Central memory CD8-positive, alpha-beta T cell (primary cell): ENCODE data around the gene PHC1.
"Not testable (repeated sequence)": the region's sequence is repeated elsewhere in the genome, so short reads cannot be mapped to it uniquely, and the experiment has no call there.

Source experiments
- ATAC-seq: fragments of 150-1000 bp; cut with Tn5 transposase; replicated peaks from 2 replicates; pipeline ENCODE4 v1.10.0; 2022; ENCODE audit warnings: mild to moderate bottlenecking, moderate FRiP score, moderate number of reproducible peaks; ENCODE audit not compliant: poor library complexity, severe bottlenecking; ENCODE audit errors: extremely low read depth
- DNase-seq, 2 donors: peaks; one replicate each; pipeline ENCODE4 v3.0.0; 2021; ENCODE audit warnings: low spot score in 2 of 2
- H3K27ac Mint-ChIP-seq: one replicate; pipeline ENCODE4 v1.8.0; 2022; ENCODE audit warnings: low read depth, mild to moderate bottlenecking, moderate library complexity, mixed read lengths
- H3K27me3 Mint-ChIP-seq: one replicate; pipeline ENCODE4 v1.8.0; 2022; ENCODE audit warnings: mixed read lengths
- H3K36me3 Mint-ChIP-seq: one replicate; pipeline ENCODE4 v1.8.0; 2022; ENCODE audit warnings: mild to moderate bottlenecking, moderate library complexity, mixed read lengths; ENCODE audit not compliant: insufficient read depth
- H3K4me1 Mint-ChIP-seq: one replicate; pipeline ENCODE4 v1.8.0; 2022; ENCODE audit warnings: mixed read lengths
- H3K4me3 Mint-ChIP-seq: one replicate; pipeline ENCODE4 v1.8.0; 2022; ENCODE audit warnings: mild to moderate bottlenecking, moderate library complexity, mixed read lengths
- H3K9me3 Mint-ChIP-seq: one replicate; pipeline ENCODE4 v1.8.0; 2022; ENCODE audit warnings: mixed read lengths

The PHC1 gene

DNA sequence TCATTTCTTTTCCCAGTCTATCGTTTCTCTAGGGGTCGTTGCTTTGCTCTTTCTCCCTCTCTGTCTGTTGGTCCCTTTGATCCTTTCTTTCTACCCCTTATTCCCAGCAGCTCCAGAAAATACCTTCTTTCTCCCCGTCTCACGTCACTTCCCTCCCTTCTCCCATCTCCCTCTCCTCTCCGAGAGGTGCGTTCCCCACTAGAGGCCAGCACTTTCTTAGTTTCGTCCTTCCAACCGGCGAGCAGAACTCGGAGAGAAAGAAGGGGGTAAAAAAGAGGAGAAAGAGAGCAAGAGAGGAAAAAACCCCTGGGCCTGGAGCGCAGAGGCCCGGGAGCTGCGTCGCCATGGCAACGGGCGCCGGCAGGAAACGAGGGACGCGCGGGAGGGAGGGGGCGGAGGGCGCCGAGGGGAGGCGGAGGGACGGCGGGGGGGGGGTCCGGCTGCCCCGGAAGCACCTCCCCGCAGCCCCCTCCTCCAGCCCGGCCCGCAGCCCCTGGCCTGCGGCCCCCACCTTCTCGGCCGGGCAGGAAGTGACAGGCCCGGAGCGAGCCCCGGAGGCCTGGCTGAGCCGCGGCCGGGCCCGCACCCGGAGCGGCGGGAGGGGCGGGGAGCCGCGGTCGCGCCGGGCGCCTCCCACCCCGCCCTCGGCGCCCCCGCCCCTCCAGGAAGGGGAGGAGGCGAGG, at the start of gene PHC1:
PHC1 (plus strand) TSS at position 477 of the 683 bp plus-strand sequence. CDS start 3,169 bp downstream, outside the sequence.
- not testable (repeated sequence) for H3K4me3 Mint-ChIP-seq, H3K9me3 Mint-ChIP-seq, H3K36me3 Mint-ChIP-seq, H3K27me3 Mint-ChIP-seq, H3K27ac Mint-ChIP-seq
- DNase-seq (peak; percentile 37 to 39), ATAC-seq (peak; percentile 66)
- peaks cover 13% of the 10 kb centered on the region for H3K4me1 Mint-ChIP-seq

GRCh38 chr12:8866429-8866828, 47.9 kb upstream of the PHC1 start:
- no peaks in the 10 kb centered on the region for H3K27me3 Mint-ChIP-seq
- H3K4me3 Mint-ChIP-seq: no peak overlapping the region
- ATAC-seq (no peak), DNase-seq (no peak)
- no peaks in the 10 kb centered on the region for H3K36me3 Mint-ChIP-seq
- no peak overlapping the region for H3K27ac Mint-ChIP-seq
- no peaks in the 10 kb centered on the region for H3K9me3 Mint-ChIP-seq
- no peaks in the 10 kb centered on the region for H3K4me1 Mint-ChIP-seq

- no peak for ATAC-seq
- no peaks in the 10 kb centered on the region for H3K9me3 Mint-ChIP-seq
- H3K27me3 Mint-ChIP-seq: no peaks in the 10 kb centered on the region
- no peak overlapping the region for H3K27ac Mint-ChIP-seq
- H3K36me3 Mint-ChIP-seq: no peaks in the 10 kb centered on the region
- H3K4me1 Mint-ChIP-seq: no peaks in the 10 kb centered on the region
- no peak for DNase-seq
- H3K4me3 Mint-ChIP-seq: no peak overlapping the region
Measured at GRCh38 chr12:8867009-8867408, 47.3 kb upstream of the PHC1 start.

GRCh38 chr12:8867786-8868185, 46.5 kb upstream of the PHC1 start:
- H3K36me3 Mint-ChIP-seq: no peaks in the 10 kb centered on the region
- ATAC-seq (no peak), DNase-seq (no peak)
- no peak overlapping the region for H3K4me3 Mint-ChIP-seq
- no peaks in the 10 kb centered on the region for H3K27me3 Mint-ChIP-seq
- H3K9me3 Mint-ChIP-seq: no peaks in the 10 kb centered on the region
- no peak overlapping the region for H3K27ac Mint-ChIP-seq
- no peaks in the 10 kb centered on the region for H3K4me1 Mint-ChIP-seq

- no peak for DNase-seq
- peak overlapping the region; percentile 29 for H3K27ac Mint-ChIP-seq
- no peaks in the 10 kb centered on the region for H3K4me1 Mint-ChIP-seq
- no peak for ATAC-seq
- H3K9me3 Mint-ChIP-seq: no peaks in the 10 kb centered on the region
- H3K27me3 Mint-ChIP-seq: no peaks in the 10 kb centered on the region
- H3K36me3 Mint-ChIP-seq: no peaks in the 10 kb centered on the region
- H3K4me3 Mint-ChIP-seq: no peak overlapping the region
Measured at GRCh38 chr12:8870586-8870985, 43.7 kb upstream of the PHC1 start.

- Mint-ChIP-seq H3K9me3 (no peaks in the 10 kb centered on the region), H3K27ac (no peak overlapping the region), H3K27me3 (no peaks in the 10 kb centered on the region), H3K4me1 (no peaks in the 10 kb centered on the region), H3K36me3 (no peaks in the 10 kb centered on the region), H3K4me3 (no peak overlapping the region)
- no peak for ATAC-seq
- no peak for DNase-seq
Measured at GRCh38 chr12:8871068-8871467, 43.2 kb upstream of the PHC1 start.

GRCh38 chr12:8876887-8877286, 37.4 kb upstream of the PHC1 start:
- Mint-ChIP-seq H3K4me1 (no peaks in the 10 kb centered on the region), H3K4me3 (no peak overlapping the region), H3K36me3 (no peaks in the 10 kb centered on the region), H3K27me3 (no peaks in the 10 kb centered on the region), H3K27ac (no peak overlapping the region), H3K9me3 (no peaks in the 10 kb centered on the region)
- DNase-seq: no peak
- no peak for ATAC-seq

DNA sequence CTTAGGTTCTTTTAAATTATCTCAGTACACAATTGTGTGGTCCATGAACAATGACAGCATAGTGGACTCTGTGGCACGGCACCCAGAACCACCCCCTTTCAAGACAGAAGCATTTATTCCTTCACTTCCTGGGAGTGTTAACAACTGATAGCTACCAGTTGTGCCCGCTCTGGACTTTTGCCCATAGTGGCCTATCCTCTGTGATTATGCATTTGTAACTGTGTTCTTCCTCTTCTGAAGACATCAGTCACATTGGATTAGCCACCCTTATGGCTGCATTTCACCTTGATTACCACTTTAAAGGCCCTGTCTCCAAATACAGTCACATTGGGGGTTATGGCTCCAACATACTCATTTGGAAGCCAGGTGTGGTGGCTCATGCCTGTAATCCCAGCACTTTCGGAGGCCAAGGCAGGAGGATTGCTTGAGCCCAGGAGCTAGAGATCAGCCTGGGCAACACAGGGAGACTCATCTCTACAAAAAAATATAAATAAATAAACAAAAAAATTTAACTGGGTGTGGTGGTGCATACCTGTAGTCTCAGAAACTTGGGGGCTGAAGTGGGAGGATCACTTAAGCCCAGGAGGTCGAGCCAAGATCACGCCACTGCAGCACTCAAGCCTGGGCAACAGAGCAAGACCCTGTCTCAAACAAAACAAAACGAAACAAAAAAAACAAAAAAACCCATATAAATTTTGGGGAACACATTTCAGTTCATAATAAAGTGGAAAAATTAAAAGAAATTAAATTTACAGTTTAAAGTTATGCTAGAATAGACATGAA, 27.6 kb upstream of the PHC1 start:
- DNase-seq (no peak), ATAC-seq (no peak)
- H3K4me1 Mint-ChIP-seq: peaks cover 6% of the 10 kb centered on the region
- H3K9me3 Mint-ChIP-seq: no peaks in the 10 kb centered on the region
- no peaks in the 10 kb centered on the region for H3K27me3 Mint-ChIP-seq
- H3K4me3 Mint-ChIP-seq: no peak overlapping the region
- H3K27ac Mint-ChIP-seq: no peak overlapping the region
- no peaks in the 10 kb centered on the region for H3K36me3 Mint-ChIP-seq

DNA sequence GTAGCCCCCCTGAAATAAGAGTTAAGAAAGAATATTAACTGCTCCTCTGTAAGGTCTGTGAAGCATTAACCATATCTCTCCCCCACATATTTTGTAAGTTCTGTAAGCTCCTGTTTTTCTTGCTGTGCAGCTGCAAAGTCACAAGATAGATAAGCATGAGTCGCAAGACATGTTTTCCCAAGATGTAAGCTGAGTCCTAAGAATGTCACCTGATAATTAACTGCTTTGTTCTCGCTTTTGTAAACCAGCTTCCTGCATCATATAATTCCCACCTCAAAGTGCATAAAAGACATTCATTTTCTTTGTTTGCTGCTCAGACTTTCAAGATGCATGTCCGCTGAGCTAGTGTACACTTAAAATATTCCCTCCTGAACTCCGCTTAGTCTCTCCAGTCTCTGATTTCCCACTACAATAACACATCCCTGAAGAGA, 27.0 kb upstream of the PHC1 start:
- no peak for DNase-seq
- H3K27ac Mint-ChIP-seq: no peak overlapping the region
- H3K9me3 Mint-ChIP-seq: no peaks in the 10 kb centered on the region
- peaks cover 6% of the 10 kb centered on the region for H3K4me1 Mint-ChIP-seq
- no peaks in the 10 kb centered on the region for H3K36me3 Mint-ChIP-seq
- no peaks in the 10 kb centered on the region for H3K27me3 Mint-ChIP-seq
- ATAC-seq: no peak
- H3K4me3 Mint-ChIP-seq: no peak overlapping the region

DNA sequence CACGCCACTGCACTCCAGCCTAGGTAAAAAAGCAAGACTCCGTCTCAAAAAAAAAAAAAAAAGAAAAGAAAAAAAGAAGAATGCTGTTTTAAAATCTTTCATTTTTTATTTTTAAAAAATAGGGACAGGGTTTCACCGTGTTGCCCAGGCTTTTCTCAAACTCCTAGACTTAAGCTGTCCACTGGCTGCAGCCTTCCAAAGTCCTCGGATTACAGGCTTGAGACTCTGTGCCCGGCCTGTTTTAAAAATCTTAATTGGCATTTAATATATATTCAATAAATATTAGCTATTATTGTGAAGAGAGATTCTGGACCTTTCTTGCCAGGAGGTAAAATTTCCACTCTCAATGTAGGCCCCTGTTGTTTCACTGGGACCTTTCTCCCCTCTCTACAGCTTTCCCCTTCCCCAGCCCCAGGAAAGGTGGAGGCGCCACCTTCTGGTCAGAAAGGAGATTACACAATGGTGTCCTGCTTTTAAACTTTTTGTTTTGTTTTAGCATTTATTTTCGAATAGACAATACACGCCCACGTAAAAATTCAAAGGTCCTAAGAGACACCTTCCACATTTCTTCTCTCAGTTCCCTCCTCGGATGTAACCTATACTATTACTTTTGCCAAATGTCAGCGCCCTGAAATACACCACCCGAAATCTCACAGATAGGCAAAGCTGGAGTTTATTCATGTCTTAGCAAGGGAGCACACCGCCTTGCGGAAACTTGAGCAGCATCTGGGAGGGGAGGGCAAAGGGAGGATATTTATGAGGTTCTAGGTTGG, 23.8 kb upstream of the PHC1 start:
- peak; percentile 33 to 52 for DNase-seq
- no peaks in the 10 kb centered on the region for H3K36me3 Mint-ChIP-seq
- H3K27me3 Mint-ChIP-seq: no peaks in the 10 kb centered on the region
- no peaks in the 10 kb centered on the region for H3K9me3 Mint-ChIP-seq
- H3K4me3 Mint-ChIP-seq: peak overlapping the region; percentile 74
- H3K4me1 Mint-ChIP-seq: peaks cover 6% of the 10 kb centered on the region
- no peak for ATAC-seq
- H3K27ac Mint-ChIP-seq: peak overlapping the region; percentile 29

DNA sequence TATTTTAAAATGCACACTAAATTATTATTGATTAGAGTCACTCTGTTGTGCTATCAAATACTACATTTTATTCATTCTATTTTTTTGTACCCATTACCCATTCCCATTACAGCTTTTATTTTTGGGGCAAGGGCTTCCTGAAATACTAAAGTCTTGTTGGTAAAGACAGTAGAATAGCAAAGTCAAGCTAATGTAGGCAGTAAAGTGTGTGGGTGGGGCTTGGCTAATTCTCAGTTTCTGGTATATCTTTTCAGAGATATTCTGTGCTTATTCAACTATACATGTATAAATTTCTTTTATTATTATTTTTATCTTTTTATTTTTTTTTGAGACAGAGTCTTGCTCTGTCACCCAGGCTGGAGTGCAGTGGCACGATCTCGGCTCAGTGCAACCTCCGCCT, 22.3 kb upstream of the PHC1 start:
- Mint-ChIP-seq H3K27me3 (no peaks in the 10 kb centered on the region), H3K9me3 (no peaks in the 10 kb centered on the region), H3K4me1 (peaks cover 6% of the 10 kb centered on the region), H3K36me3 (no peaks in the 10 kb centered on the region), H3K4me3 (no peak overlapping the region), H3K27ac (no peak overlapping the region)
- ATAC-seq (no peak), DNase-seq (no peak)

GRCh38 chr12:8894378-8894777, 19.9 kb upstream of the PHC1 start:
- H3K27ac Mint-ChIP-seq: no peak overlapping the region
- ATAC-seq (no peak), DNase-seq (no peak)
- no peaks in the 10 kb centered on the region for H3K36me3 Mint-ChIP-seq
- no peaks in the 10 kb centered on the region for H3K27me3 Mint-ChIP-seq
- H3K4me1 Mint-ChIP-seq: peaks cover 6% of the 10 kb centered on the region
- H3K4me3 Mint-ChIP-seq: no peak overlapping the region
- no peaks in the 10 kb centered on the region for H3K9me3 Mint-ChIP-seq
